Limb (tissue), 2 donors: Measurements from ENCODE around the gene WFDC11.

ENCODE experiments used
- DNase-seq, 2 donors: peaks; one replicate each; pipeline ENCODE4 v3.0.0-alpha.2; 2016; ENCODE audit errors: extremely low spot score in 2 of 2

WFDC11 gene

GRCh38 chr20:45626540-45626939 is 43.5 kb downstream of the WFDC11 start:
- DNase-seq, result no peak

- no peak for DNase-seq
Measured at GRCh38 chr20:45621593-45621992, 48.4 kb downstream of the WFDC11 start.

- no peak for DNase-seq
Measured at GRCh38 chr20:45617591-45617990, 52.4 kb downstream of the WFDC11 start.

- DNase-seq, result no peak
Measured at GRCh38 chr20:45612314-45612713, 57.7 kb downstream of the WFDC11 start.

- DNase-seq, result no peak
Measured at GRCh38 chr20:45611054-45611453, 59.0 kb downstream of the WFDC11 start.

- DNase-seq, result no peak
Measured at GRCh38 chr20:45607810-45608209, 62.2 kb downstream of the WFDC11 start.
